K562 (cell line): ENCODE results near the gene ZNF774. TPM values are rescaled to one million over a fixed set of nuclear protein-coding genes. Genes with fewer than 3 reads are reported as not detected.

ENCODE experiments used
- ADNP ChIP-seq: fragments of 200-800 bp; sonication (Bioruptor generic); IDR thresholded peaks from 2 replicates; pipeline ENCODE4 v1.6.1; 2016; ENCODE audit warnings: missing genetic modification characterization, missing compliant biosample characterization
- BCL6 ChIP-seq: fragments of 250-450 bp; sonication (Bioruptor Pico); IDR thresholded peaks from 2 replicates; pipeline ENCODE4 v1.4.0; 2020
- BMI1 ChIP-seq: fragments of 150-350 bp; IDR thresholded peaks from 2 replicates; pipeline ENCODE4 v1.6.1; 2014; ENCODE audit warnings: low read length
- BRF2 ChIP-seq: IDR thresholded peaks from 3 replicates; pipeline ENCODE4 v1.6.1; 2011; ENCODE audit warnings: borderline replicate concordance, mild to moderate bottlenecking; ENCODE audit not compliant: insufficient read length, insufficient read depth
- COPS2 ChIP-seq: fragments of 450-650 bp; conservative IDR thresholded peaks from 2 replicates; pipeline ENCODE4 v1.6.1; 2016; ENCODE audit warnings: mild to moderate bottlenecking, moderate library complexity
- E2F1 ChIP-seq: sonication (generic); formaldehyde crosslinking; IDR thresholded peaks from 2 replicates; pipeline ENCODE4 v1.8.1; 2023; ENCODE audit warnings: mild to moderate bottlenecking, missing genetic modification reagents, moderate library complexity
- FUS ChIP-seq: fragments of 200-400 bp; formaldehyde crosslinking; optimal IDR thresholded peaks from 2 replicates; pipeline ENCODE3; 2017; ENCODE audit warnings: low read depth, low read length
- GTF2A2 ChIP-seq: IDR thresholded peaks from 2 replicates; pipeline ENCODE4 v1.6.1; 2016; ENCODE audit warnings: mild to moderate bottlenecking, missing genetic modification characterization, missing compliant biosample characterization
- IRF9 ChIP-seq: fragments of 450-650 bp; IDR thresholded peaks from 2 replicates; pipeline ENCODE4 v1.6.1; 2016; ENCODE audit warnings: missing biosample characterization, missing genetic modification characterization
- POLR2G ChIP-seq: fragments of 200-400 bp; formaldehyde crosslinking; IDR thresholded peaks from 2 replicates; pipeline ENCODE4 v1.6.1; 2017; ENCODE audit warnings: low read depth, mild to moderate bottlenecking, antibody characterized with exemption, low read length, moderate library complexity
- RB1 ChIP-seq: fragments of 450-650 bp; IDR thresholded peaks from 2 replicates; pipeline ENCODE4 v1.6.1; 2017; ENCODE audit warnings: low read depth, mild to moderate bottlenecking
- SMAD2 ChIP-seq: fragments of 150-350 bp; IDR thresholded peaks from 2 replicates; pipeline ENCODE4 v1.6.1; 2014; ENCODE audit warnings: low read depth, mild to moderate bottlenecking, low read length
- TAF9B ChIP-seq: fragments of 450-650 bp; IDR thresholded peaks from 2 replicates; pipeline ENCODE4 v1.6.1; 2018; ENCODE audit warnings: mild to moderate bottlenecking; ENCODE audit not compliant: partially characterized antibody
- VEZF1 ChIP-seq: fragments of 200-800 bp; sonication (Bioruptor generic); IDR thresholded peaks from 2 replicates; pipeline ENCODE4 v1.6.1; 2017; ENCODE audit warnings: missing genetic modification characterization, missing compliant biosample characterization
- ZFP36 ChIP-seq: fragments of 150-350 bp; IDR thresholded peaks from 2 replicates; pipeline ENCODE4 v1.6.1; 2018; ENCODE audit warnings: low read length, low read depth; ENCODE audit not compliant: partially characterized antibody
- ZNF551 ChIP-seq: fragments of 250-450 bp; sonication (Bioruptor Pico); IDR thresholded peaks from 2 replicates; pipeline ENCODE4 v1.5.0; 2021; ENCODE audit warnings: mild to moderate bottlenecking, moderate library complexity
- polyA plus RNA-seq, 8 experiments: library from polyadenylated mRNA; depleted of rRNA in 4 of 8; stranded (reverse) in 5 of 8; unstranded in 3 of 8; fragments of >200 nt; fragmentation: Nextera tagmentation in 2 of 8; fragmentation: Illumina TruSeq in 1 of 8; extraction: Ambion mirVana in 2 of 8; extraction: Trizol in 1 of 8; gene quantifications; 2 replicates each; pipeline versions ENCODE4 v1.2.1 to v1.2.3, GENCODE V29; 2011 to 2014; ENCODE audit warnings: inconsistent platforms in 1 of 8, missing spikeins in 1 of 8
- total RNA-seq, 7 experiments: library from RNA; depleted of rRNA in 6 of 7; stranded (reverse); fragments of >200 nt in 6 of 7; fragmentation: Illumina TruSeq in 2 of 7; extraction: Trizol in 2 of 7; gene quantifications; 2 replicates each; pipeline versions ENCODE4 v1.2.1 to v1.2.3, GENCODE V29; 2011 to 2021; ENCODE audit warnings: low replicate concordance in 1 of 7
- TF ChIP-seq, protein P1 (sequence below): fragments of 250-450 bp; sonication (Bioruptor Pico); IDR thresholded peaks from 2 replicates; pipeline ENCODE4 v1.4.0; 2020
- TF ChIP-seq, protein P2 (sequence below): fragments of 450-650 bp; formaldehyde crosslinking; IDR thresholded peaks from 2 replicates; pipeline ENCODE4 v1.4.0; 2022; ENCODE audit warnings: missing genetic modification characterization

The ZNF774 gene
- total and polyA plus RNA-seq, 9 of the 15 experiments (the other 6 are each of a cell fraction or from before 2014, with no cell fraction given): 0.32 to 2.0 (median 1.2) TPM

- peak; percentile 82 for TF ChIP-seq VEZF1 (CRISPR knock-in tag)
- TF ChIP-seq, protein P1, sequence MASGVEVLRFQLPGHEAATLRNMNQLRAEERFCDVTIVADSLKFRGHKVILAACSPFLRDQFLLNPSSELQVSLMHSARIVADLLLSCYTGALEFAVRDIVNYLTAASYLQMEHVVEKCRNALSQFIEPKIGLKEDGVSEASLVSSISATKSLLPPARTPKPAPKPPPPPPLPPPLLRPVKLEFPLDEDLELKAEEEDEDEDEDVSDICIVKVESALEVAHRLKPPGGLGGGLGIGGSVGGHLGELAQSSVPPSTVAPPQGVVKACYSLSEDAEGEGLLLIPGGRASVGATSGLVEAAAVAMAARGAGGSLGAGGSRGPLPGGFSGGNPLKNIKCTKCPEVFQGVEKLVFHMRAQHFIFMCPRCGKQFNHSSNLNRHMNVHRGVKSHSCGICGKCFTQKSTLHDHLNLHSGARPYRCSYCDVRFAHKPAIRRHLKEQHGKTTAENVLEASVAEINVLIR (CRISPR knock-in tag): no peak
- TF ChIP-seq GTF2A2 (tag): no peak
- TF ChIP-seq IRF9 (tag): no peak
- no peak for TF ChIP-seq ADNP
- no peak for TF ChIP-seq FUS
- no peak for TF ChIP-seq BMI1
- TF ChIP-seq TAF9B: no peak
- TF ChIP-seq COPS2: no peak
- no peak for TF ChIP-seq ZNF551 (CRISPR knock-in tag)
- TF ChIP-seq, protein P2, sequence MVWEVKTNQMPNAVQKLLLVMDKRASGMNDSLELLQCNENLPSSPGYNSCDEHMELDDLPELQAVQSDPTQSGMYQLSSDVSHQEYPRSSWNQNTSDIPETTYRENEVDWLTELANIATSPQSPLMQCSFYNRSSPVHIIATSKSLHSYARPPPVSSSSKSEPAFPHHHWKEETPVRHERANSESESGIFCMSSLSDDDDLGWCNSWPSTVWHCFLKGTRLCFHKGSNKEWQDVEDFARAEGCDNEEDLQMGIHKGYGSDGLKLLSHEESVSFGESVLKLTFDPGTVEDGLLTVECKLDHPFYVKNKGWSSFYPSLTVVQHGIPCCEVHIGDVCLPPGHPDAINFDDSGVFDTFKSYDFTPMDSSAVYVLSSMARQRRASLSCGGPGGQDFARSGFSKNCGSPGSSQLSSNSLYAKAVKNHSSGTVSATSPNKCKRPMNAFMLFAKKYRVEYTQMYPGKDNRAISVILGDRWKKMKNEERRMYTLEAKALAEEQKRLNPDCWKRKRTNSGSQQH (CRISPR knock-in tag): no peak
- TF ChIP-seq SMAD2: no peak
- TF ChIP-seq BCL6: no peak
- TF ChIP-seq BRF2: no peak
- peak; percentile 95 for TF ChIP-seq POLR2G
- TF ChIP-seq RB1: peak; percentile 48; the same call in 1 of the 2 replicates
- no peak; the same call in 1 of the 2 replicates for TF ChIP-seq E2F1 (CRISPR knock-in tag)
- no peak for TF ChIP-seq ZFP36
These were observed 35.7 kb downstream of the ZNF774 start, which contains the start of gene IQGAP1 (continued) for GRCh38 chr15:90387534-90388461.
